Heart right ventricle (tissue), 16 donors: ENCODE data around the gene KLHL40. TPM values are rescaled to one million over a fixed set of nuclear protein-coding genes. Genes with fewer than 3 reads are reported as not detected.

Source experiments
- ATAC-seq, 8 donors: fragments of 200-7000 bp; cut with Tn5 transposase; one replicate each; pipeline ENCODE4 v1.9.1; 2020; ENCODE audit warnings: mild to moderate bottlenecking in 8 of 8, moderate library complexity in 8 of 8, moderate number of reproducible peaks in 1 of 8
- DNase-seq, 2 donors: peaks; one replicate each; pipeline ENCODE4 v3.0.0-alpha.2; 2020
- H3K27ac ChIP-seq, 10 donors: fragments of 200-600 bp; sonication (generic) in 2 of 10; one replicate each; pipeline versions ENCODE4 v1.5.0 to v1.8.0; 2020 to 2022; ENCODE audit warnings: mild to moderate bottlenecking in 3 of 10
- H3K27me3 ChIP-seq, 7 donors: fragments of 200-600 bp; one replicate each; pipeline ENCODE4 v1.8.0; 2021 to 2022; ENCODE audit warnings: mild to moderate bottlenecking in 2 of 7
- H3K36me3 ChIP-seq, 9 donors: fragments of 200-600 bp; sonication (generic) in 1 of 9; one replicate each; pipeline versions ENCODE4 v1.5.0 to v1.8.0; 2020 to 2022; ENCODE audit warnings: mild to moderate bottlenecking in 2 of 9
- H3K4me1 ChIP-seq, 9 donors: fragments of 200-600 bp; sonication (generic) in 1 of 9; one replicate each; pipeline versions ENCODE4 v1.5.0 to v1.8.0; 2020 to 2022; ENCODE audit warnings: mild to moderate bottlenecking in 4 of 9
- H3K4me3 ChIP-seq, 10 donors: fragments of 200-600 bp; sonication (generic) in 2 of 10; one replicate each; pipeline versions ENCODE4 v1.5.0 to v1.8.0; 2020 to 2022; ENCODE audit warnings: mild to moderate bottlenecking in 7 of 10, moderate library complexity in 2 of 10
- H3K9me3 ChIP-seq, 11 donors: fragments of 200-600 bp in 10 of 11; sonication (generic) in 2 of 11; one replicate each; pipeline versions ENCODE4 v1.5.0 to v1.8.0; 2013 to 2022; ENCODE audit warnings: mild to moderate bottlenecking in 2 of 11, control low read depth in 1 of 11, moderate library complexity in 1 of 11
- CTCF ChIP-seq, 9 donors: fragments of 200-600 bp; sonication (generic) in 2 of 9; IDR thresholded peaks; one replicate each; pipeline versions ENCODE4 v1.5.0 to v1.8.0; 2021 to 2022; ENCODE audit warnings: antibody characterized with exemption in 9 of 9, mild to moderate bottlenecking in 5 of 9, moderate library complexity in 1 of 9
- WGBS, 2 donors: extraction: QIAGEN DNeasy Blood & Tissue Kit; methylation state at CpG; one replicate each; pipeline ENCODE4 v1.1.7; 2013; ENCODE audit warnings: inconsistent platforms in 1 of 2; 5-methylcytosine and 5-hydroxymethylcytosine counted together
- intact Hi-C, 10 donors: fragments of 100-400 bp; cut with DNase I; formaldehyde crosslinking; loops; one replicate each; pipeline versions ENCODE4 v1.11.1 to v1.14.2; 2022
- polyA plus RNA-seq, 2 donors: library from polyadenylated mRNA; stranded (reverse); fragments of 200-250 nt; gene quantifications; one replicate each; pipeline ENCODE4 v1.2.3, GENCODE V29; 2013
- total RNA-seq, 10 donors: library from RNA; stranded (reverse); fragmentation: NEBNext Ultra II Directional in 3 of 10; extraction: Animal tissue kit (Norgen Biotek cat#: 25700) in 3 of 10; gene quantifications; one replicate each; pipeline versions ENCODE4 v1.2.1 to v1.2.4, GENCODE V29; 2021 to 2023
- donor health status: Arrhythmogenic right ventricular cardiomyopathy.
- donor health status: ischemic (EF 13 %, LVEDD 7.1; RV severe dilation, severe dysfunction).
- donor health status: healthy with polysubstance abuse.
- donor health status: DM: no; HTN: yes; CAD: no.
- donor health status: DM: no; HTN: no; CAD: no.
- donor health status: ischemic (EF 25% LVEDD 6.9; RV normal size, moderate dysfunction).
- donor health status: ischemic (EF 25% LVEDD 5.7; RV mildly dilated, moderate dysfunction).
- donor health status: healthy.
- donor health status: DM: yes; HTN: yes; CAD: no.
- donor health status: Ischemic cardiomyopathy.
- donor health status: ischemic (EF 35%, LVEDD 5.7; RV mildly dilated, moderate dysfunction).
- donor health status: nonischemic (EF 11% LVEDD 7.7; RV severe dilation, severe dysfunction).
- donor health status: DM: yes; HTN: yes; CAD: no.
- donor health status: PGD.
- donor health status: ischemic (EF 29% LVEDD 5.4; RV normal size, mild dysfunction).
- donor health status: nonischemic (EF 23%, LVEDD 6.1; RV moderate dilation, normal function).

Gene KLHL40
- total and polyA plus RNA-seq, 12 donors: 0.26 to 8.3 (median 0.85) TPM

DNA sequence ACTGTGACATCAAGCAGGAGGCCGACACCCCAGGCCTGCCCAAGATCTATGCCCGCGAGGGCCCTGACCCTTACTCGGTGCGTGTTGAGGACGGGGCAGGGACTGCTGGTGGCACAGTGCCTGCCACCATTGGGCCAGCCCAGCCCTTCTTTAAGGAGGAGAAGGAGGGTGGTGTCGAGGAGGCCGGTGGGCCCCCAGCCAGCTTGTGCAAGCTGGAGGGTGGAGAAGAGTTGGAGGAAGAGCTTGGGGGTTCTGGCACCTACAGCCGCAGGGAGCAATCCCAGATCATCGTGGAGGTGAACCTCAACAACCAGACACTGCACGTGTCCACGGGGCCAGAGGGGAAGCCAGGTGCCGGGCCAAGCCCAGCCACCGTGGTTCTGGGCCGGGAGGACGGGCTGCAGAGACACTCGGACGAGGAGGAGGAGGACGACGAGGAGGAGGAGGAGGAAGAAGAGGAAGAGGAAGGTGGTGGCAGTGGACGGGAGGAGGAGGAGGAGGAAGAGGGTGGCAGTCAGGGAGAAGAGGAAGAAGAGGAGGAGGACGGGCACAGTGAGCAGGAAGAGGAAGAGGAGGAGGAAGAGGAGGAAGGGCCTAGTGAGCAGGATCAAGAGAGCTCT lies 26.5 kb upstream of the KLHL40 start:
- H3K27me3 ChIP-seq: no peaks in the 10 kb centered on the region
- DNase-seq: no peak
- no peak for ATAC-seq
- H3K4me1 ChIP-seq: peaks cover 16 to 68% (median 34%) of the 10 kb centered on the region in 9 donors
- H3K9me3 ChIP-seq: no peaks in the 10 kb centered on the region
- no peak for TF ChIP-seq CTCF (IDR thresholded peaks at IDR 0.05)
- H3K27ac ChIP-seq: peak overlapping the region in 7 of 10 donors; percentile 23 to 70 (median 57)
- intact Hi-C loops: loop anchor here in 4 of 10 donors (5.0 to 10.0 kb wide), 4 partner anchors 74 to 88 kb away; partner anchors contain the start of gene SEC22C (in 1 of the 4)
- H3K4me3 ChIP-seq: no peak overlapping the region
- peaks cover 0 to 41% (median 8%) of the 10 kb centered on the region in 9 donors for H3K36me3 ChIP-seq
- WGBS, 2 donors: 61 to 65% methylated on average over 22 of the region's 22 CpGs

DNA sequence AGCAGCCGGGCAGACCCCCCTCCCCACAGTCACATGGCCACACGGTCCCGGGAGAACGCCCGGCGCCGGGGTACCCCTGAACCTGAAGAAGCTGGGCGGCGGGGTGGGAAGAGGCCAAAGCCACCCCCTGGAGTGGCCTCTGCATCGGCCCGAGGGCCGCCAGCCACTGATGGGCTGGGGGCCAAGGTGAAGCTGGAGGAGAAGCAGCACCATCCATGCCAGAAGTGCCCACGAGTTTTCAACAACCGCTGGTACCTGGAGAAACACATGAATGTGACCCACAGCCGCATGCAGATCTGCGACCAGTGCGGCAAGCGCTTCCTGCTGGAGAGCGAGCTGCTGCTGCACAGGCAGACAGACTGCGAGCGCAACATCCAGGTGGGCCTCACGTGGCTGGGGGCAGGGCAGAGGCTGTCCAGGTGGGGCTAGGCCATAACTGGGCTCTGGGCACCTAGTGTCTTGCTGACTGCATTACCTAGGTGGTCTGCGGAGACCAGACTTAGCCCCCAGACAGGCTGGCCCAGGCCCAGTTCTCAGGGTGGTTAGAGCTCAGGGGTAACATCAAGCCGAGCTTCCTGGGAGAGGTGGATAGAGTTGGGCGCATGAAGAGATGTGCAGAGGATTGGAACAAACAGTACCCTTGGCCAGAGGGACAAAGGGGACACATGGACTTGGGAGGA lies 25.7 kb upstream of the KLHL40 start:
- Histone ChIP-seq H3K4me1 (peaks cover 16 to 68% (median 34%) of the 10 kb centered on the region in 9 donors), H3K9me3 (no peaks in the 10 kb centered on the region), H3K4me3 (no peak overlapping the region), H3K27ac (peak overlapping the region in 7 of 10 donors; percentile 23 to 70 (median 57)), H3K27me3 (no peaks in the 10 kb centered on the region), H3K36me3 (peaks cover 0 to 42% (median 8%) of the 10 kb centered on the region in 9 donors)
- intact Hi-C loops: loop anchor here in 5 of 10 donors (5.0 to 10.0 kb wide), 4 partner anchors 75 to 88 kb away; partner anchors contain the start of gene SEC22C (in 1 of the 5)
- peak in 1 of 8 donors; percentile 16 for ATAC-seq
- DNase-seq: no peak
- TF ChIP-seq CTCF (IDR thresholded peaks at IDR 0.05): no peak
- WGBS, 2 donors: 48 to 66% methylated on average over 25 of the region's 25 CpGs

- peak in 1 of 2 donors; percentile 58 for DNase-seq
- intact Hi-C loops: loop anchor here in 1 of 10 donors (5.0 kb wide), 1 partner anchor 82 kb away; no protein-coding TSS in a partner anchor
- no peaks in the 10 kb centered on the region for H3K27me3 ChIP-seq
- no peak for TF ChIP-seq CTCF (IDR thresholded peaks at IDR 0.05)
- ATAC-seq: peak in 4 of 8 donors; percentile 4 to 48 (median 30)
- WGBS, 2 donors: 45 to 59% methylated on average over 6 of the region's 6 CpGs
- peaks cover 0 to 43% (median 8%) of the 10 kb centered on the region in 9 donors for H3K36me3 ChIP-seq
- no peak overlapping the region for H3K4me3 ChIP-seq
- peak overlapping the region in 7 of 10 donors; percentile 23 to 70 (median 57) for H3K27ac ChIP-seq
- no peaks in the 10 kb centered on the region for H3K9me3 ChIP-seq
- H3K4me1 ChIP-seq: peaks cover 14 to 64% (median 28%) of the 10 kb centered on the region in 9 donors
Measured at GRCh38 chr3:42660131-42660715, 25.1 kb upstream of the KLHL40 start.

DNA sequence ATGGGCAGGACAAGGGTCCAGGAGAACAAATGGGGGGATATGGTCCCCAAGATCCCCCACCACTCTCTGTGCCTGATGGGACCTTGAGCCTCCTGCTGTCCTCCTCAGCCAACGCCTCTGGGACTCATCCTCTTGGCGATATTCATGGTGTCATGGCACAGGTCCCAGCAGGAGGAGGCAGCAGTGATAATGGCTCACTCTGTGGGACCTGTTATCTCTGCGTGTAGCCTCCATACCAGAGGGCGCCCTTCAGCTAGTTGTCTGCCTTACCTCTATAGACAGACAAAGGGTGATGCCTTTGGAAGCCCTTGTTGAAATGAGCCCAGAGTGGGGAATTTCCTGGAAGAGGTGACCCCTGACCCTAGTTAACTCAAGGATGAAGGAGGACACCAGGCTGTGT lies 24.4 kb upstream of the KLHL40 start:
- ATAC-seq: peak in 5 of 8 donors; percentile 5 to 66 (median 45)
- peak in 6 of 9 donors; percentile 13 to 46 (median 28) for TF ChIP-seq CTCF (IDR thresholded peaks at IDR 0.05)
- intact Hi-C loops: loop anchor here in 1 of 10 donors (5.0 kb wide), 1 partner anchor 81 kb away; no protein-coding TSS in a partner anchor

More for the DNA sequence above, 24.4 kb upstream of the KLHL40 start:
- Histone ChIP-seq H3K4me3 (no peak overlapping the region), H3K36me3 (peaks cover 0 to 43% (median 8%) of the 10 kb centered on the region in 9 donors), H3K27me3 (no peaks in the 10 kb centered on the region), H3K27ac (peak overlapping the region in 7 of 10 donors; percentile 23 to 70 (median 57)), H3K4me1 (peaks cover 7 to 64% (median 26%) of the 10 kb centered on the region in 9 donors), H3K9me3 (no peaks in the 10 kb centered on the region)
- WGBS, 2 donors: 44 to 58% methylated on average over 4 of the region's 4 CpGs
- no peak for DNase-seq
